Panc1 (cell line): ENCODE measurements around the gene FOXO1. TPM values are rescaled to one million over a fixed set of nuclear protein-coding genes. Genes with fewer than 3 reads are reported as not detected.

Experiments used
- ATAC-seq: fragments of 200-7000 bp; cut with Tn5 transposase; 2 replicates; pipeline ENCODE4 v1.9.1; 2020; ENCODE audit warnings: mild to moderate bottlenecking, moderate library complexity
- BruUV-seq: library from RNA; stranded (reverse); fragments of 400-500 nt; replicated peaks from 2 replicates; lab custom pipeline; 2021; lab: Mats Ljungman, UMichigan
- CTCF ChIA-PET: fragments of 300-600 bp; sonication (Branson Sonifier 250); formaldehyde crosslinking; loops from one replicate; lab custom pipeline; 2022; ENCODE audit warnings: antibody characterized with exemption; lab: Charles Lee
- POLR2A ChIA-PET: fragments of 300-600 bp; sonication (Branson Sonifier 250); formaldehyde crosslinking; loops from one replicate; lab custom pipeline; 2022; ENCODE audit warnings: antibody characterized with exemption; lab: Charles Lee
- DNase-seq: peaks from one replicate; pipeline ENCODE4 v3.0.0-alpha.2; 2010; ENCODE audit warnings: low read depth, low spot score
- H3K27ac ChIP-seq: 2 replicates; pipeline ENCODE4 v1.5.1; 2011; ENCODE audit warnings: mild to moderate bottlenecking, low read length, inconsistent platforms
- H3K27me3 ChIP-seq: fragments of 200-500 bp; sonication (Bioruptor generic); 2 replicates; pipeline ENCODE4 v1.6.0; 2014; ENCODE audit warnings: low read length, inconsistent platforms; ENCODE audit not compliant: control insufficient read depth, insufficient read depth
- H3K36me3 ChIP-seq: fragments of 200-500 bp; sonication (Bioruptor generic); 2 replicates; pipeline ENCODE4 v1.5.1; 2014; ENCODE audit warnings: inconsistent platforms, mild to moderate bottlenecking, low read length, moderate library complexity; ENCODE audit not compliant: control insufficient read depth, insufficient read depth
- H3K4me1 ChIP-seq: 2 replicates; pipeline ENCODE4 v1.5.1; 2011; ENCODE audit warnings: inconsistent platforms, mild to moderate bottlenecking, low read length, moderate library complexity; ENCODE audit not compliant: control insufficient read depth, insufficient read depth
- H3K4me3 ChIP-seq, 2 experiments: 2 replicates each; pipeline ENCODE4 v1.5.1; 2011 to 2012; ENCODE audit warnings: low read depth in 2 of 2, low read length in 2 of 2, mild to moderate bottlenecking in 2 of 2, inconsistent platforms in 1 of 2, moderate library complexity in 1 of 2
- H3K9me3 ChIP-seq: fragments of 200-500 bp; sonication (Bioruptor generic); 2 replicates; pipeline ENCODE4 v1.5.1; 2014; ENCODE audit warnings: low read depth, mild to moderate bottlenecking, inconsistent platforms, low read length, moderate library complexity; ENCODE audit not compliant: control insufficient read depth, insufficient read depth
- POLR2AphosphoS5 ChIP-seq: IDR thresholded peaks from 2 replicates; pipeline ENCODE4 v1.6.1; 2012; ENCODE audit warnings: mild to moderate bottlenecking, low read depth, low read length, moderate library complexity
- SIN3A ChIP-seq: IDR thresholded peaks from 2 replicates; pipeline ENCODE4 v1.6.1; 2012; ENCODE audit warnings: low read depth, mild to moderate bottlenecking, low read length, moderate library complexity, borderline replicate concordance; ENCODE audit not compliant: insufficient read depth
- TCF7L2 ChIP-seq: IDR thresholded peaks from 2 replicates; pipeline ENCODE4 v1.6.1; 2011; ENCODE audit warnings: mild to moderate bottlenecking, low read depth, low read length, inconsistent platforms
- in situ Hi-C: cut with HindIII; loops from 2 replicates; pipeline ENCODE4 v1.10.0; 2016; ENCODE audit warnings: low sequenced_read_pairs, low pct_unique_long_range_greater_than_20kb
- intact Hi-C: fragments of 100-400 bp; cut with micrococcal nuclease; formaldehyde crosslinking; loops from one replicate; pipeline ENCODE4 v1.10.0; 2022; ENCODE audit not compliant: unreplicated experiment
- total RNA-seq: library from RNA; stranded (reverse); gene quantifications from one replicate; pipeline ENCODE4 v1.2.1, GENCODE V29; 2021; ENCODE audit not compliant: unreplicated experiment
- TF ChIP-seq, protein P1 (sequence below), 2 experiments: IDR thresholded peaks; 2 replicates each; pipeline ENCODE4 v1.6.1; 2011 to 2012; ENCODE audit warnings: low read depth in 2 of 2, control low read depth in 1 of 2, low read length in 1 of 2, mild to moderate bottlenecking in 1 of 2, moderate library complexity in 1 of 2; ENCODE audit not compliant: insufficient read depth in 1 of 2
- TF ChIP-seq, protein P2 (sequence below): fragments of 450-650 bp; IDR thresholded peaks from 2 replicates; pipeline ENCODE4 v1.5.1; 2017; ENCODE audit warnings: mild to moderate bottlenecking

Gene FOXO1
- total RNA-seq, 1 experiment from 2014 or later: 2.1 TPM

DNA sequence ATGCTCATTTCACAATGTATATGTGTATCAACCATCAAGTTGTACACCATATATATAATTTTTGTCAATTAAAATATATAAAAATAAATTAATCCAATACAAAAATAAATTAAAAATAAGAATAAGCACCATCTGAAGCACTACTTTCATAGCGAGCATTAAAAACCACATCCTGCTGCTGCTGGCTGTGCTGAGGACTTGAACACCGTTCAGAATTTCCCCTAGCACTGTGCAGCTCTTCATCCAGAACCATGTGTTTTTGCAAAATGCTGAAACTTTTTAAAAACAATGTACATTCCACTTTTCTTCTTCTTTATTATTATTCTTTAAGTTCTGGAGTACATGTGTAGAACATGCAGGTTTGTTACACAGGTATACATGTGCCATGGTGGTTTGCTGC is 40.0 kb upstream of the FOXO1 start:
- Histone ChIP-seq H3K9me3 (no peaks in the 10 kb centered on the region), H3K27me3 (no peaks in the 10 kb centered on the region), H3K27ac (no peak overlapping the region), H3K36me3 (no peaks in the 10 kb centered on the region), H3K4me3 (no peak overlapping the region), H3K4me1 (no peaks in the 10 kb centered on the region)
- intact Hi-C loops (no loop called here), in situ Hi-C loops (no loop called here)
- DNase-seq (no peak), ATAC-seq (no peak)
- no peak for TF ChIP-seq POLR2AphosphoS5
- no peak for TF ChIP-seq TCF7L2
- TF ChIP-seq SIN3A: no peak
- TF ChIP-seq, protein P1, sequence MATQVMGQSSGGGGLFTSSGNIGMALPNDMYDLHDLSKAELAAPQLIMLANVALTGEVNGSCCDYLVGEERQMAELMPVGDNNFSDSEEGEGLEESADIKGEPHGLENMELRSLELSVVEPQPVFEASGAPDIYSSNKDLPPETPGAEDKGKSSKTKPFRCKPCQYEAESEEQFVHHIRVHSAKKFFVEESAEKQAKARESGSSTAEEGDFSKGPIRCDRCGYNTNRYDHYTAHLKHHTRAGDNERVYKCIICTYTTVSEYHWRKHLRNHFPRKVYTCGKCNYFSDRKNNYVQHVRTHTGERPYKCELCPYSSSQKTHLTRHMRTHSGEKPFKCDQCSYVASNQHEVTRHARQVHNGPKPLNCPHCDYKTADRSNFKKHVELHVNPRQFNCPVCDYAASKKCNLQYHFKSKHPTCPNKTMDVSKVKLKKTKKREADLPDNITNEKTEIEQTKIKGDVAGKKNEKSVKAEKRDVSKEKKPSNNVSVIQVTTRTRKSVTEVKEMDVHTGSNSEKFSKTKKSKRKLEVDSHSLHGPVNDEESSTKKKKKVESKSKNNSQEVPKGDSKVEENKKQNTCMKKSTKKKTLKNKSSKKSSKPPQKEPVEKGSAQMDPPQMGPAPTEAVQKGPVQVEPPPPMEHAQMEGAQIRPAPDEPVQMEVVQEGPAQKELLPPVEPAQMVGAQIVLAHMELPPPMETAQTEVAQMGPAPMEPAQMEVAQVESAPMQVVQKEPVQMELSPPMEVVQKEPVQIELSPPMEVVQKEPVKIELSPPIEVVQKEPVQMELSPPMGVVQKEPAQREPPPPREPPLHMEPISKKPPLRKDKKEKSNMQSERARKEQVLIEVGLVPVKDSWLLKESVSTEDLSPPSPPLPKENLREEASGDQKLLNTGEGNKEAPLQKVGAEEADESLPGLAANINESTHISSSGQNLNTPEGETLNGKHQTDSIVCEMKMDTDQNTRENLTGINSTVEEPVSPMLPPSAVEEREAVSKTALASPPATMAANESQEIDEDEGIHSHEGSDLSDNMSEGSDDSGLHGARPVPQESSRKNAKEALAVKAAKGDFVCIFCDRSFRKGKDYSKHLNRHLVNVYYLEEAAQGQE (IDR thresholded peaks at IDR 0.05; ENCODE audit: insufficient read depth in 1 of 2, low read depth in 2 of 2, low read length in 1 of 2): no peak
- TF ChIP-seq, protein P2, sequence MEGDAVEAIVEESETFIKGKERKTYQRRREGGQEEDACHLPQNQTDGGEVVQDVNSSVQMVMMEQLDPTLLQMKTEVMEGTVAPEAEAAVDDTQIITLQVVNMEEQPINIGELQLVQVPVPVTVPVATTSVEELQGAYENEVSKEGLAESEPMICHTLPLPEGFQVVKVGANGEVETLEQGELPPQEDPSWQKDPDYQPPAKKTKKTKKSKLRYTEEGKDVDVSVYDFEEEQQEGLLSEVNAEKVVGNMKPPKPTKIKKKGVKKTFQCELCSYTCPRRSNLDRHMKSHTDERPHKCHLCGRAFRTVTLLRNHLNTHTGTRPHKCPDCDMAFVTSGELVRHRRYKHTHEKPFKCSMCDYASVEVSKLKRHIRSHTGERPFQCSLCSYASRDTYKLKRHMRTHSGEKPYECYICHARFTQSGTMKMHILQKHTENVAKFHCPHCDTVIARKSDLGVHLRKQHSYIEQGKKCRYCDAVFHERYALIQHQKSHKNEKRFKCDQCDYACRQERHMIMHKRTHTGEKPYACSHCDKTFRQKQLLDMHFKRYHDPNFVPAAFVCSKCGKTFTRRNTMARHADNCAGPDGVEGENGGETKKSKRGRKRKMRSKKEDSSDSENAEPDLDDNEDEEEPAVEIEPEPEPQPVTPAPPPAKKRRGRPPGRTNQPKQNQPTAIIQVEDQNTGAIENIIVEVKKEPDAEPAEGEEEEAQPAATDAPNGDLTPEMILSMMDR: no peak
- ChIA-PET CTCF (no interaction called here), POLR2A (no interaction called here)
- BruUV-seq: no TSS peak

DNA sequence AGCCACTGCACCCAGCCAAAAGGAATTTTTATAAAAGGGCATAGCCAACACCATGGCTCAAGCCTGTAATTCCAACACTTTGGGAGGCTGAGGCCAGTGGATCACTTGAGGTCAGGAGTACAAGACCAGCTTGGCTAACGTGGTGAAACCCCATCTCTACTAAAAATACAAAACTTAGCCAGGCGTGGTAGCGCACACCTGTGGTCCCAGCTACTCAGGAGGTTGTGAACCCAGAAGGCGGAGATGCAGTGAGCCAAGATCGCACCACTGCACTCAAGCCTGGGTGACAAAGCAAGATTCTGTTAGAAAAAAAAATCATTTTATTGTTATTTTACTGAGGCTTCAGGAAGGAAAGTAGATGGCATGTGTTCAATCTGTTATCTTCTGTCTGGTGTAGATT is 31.3 kb upstream of the FOXO1 start:
- no peaks in the 10 kb centered on the region for H3K36me3 ChIP-seq
- intact Hi-C loops (no loop called here), in situ Hi-C loops (no loop called here)
- no peaks in the 10 kb centered on the region for H3K27me3 ChIP-seq
- H3K4me1 ChIP-seq: no peaks in the 10 kb centered on the region
- ChIA-PET POLR2A (no interaction called here), CTCF (no interaction called here)
- H3K4me3 ChIP-seq: no peak overlapping the region
- H3K27ac ChIP-seq: no peak overlapping the region
- TF ChIP-seq TCF7L2: no peak
- no TSS peak for BruUV-seq
- DNase-seq (no peak), ATAC-seq (no peak)
- no peaks in the 10 kb centered on the region for H3K9me3 ChIP-seq

DNA sequence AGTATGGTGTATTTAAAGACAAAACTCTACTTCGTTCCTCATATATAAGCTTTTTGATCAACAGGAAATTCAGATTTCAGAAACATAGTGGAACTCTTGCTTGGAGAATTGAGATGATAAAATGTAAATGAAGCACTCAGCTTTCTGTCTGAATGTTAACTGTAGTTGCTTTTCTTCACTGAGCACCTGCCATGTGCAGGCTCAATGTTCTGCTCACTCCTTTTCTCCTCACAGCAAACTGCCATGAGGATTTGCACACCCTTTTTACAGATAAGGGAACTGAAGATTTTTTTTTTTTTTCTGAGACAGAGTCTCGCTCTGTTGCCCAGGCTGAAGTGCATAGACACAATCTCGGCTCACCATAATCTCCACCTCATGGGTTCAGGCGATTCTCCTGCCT is 28.0 kb upstream of the FOXO1 start:
- ChIA-PET CTCF (no interaction called here), POLR2A (no interaction called here)
- Histone ChIP-seq H3K4me1 (no peaks in the 10 kb centered on the region), H3K27me3 (no peaks in the 10 kb centered on the region), H3K4me3 (no peak overlapping the region), H3K36me3 (no peaks in the 10 kb centered on the region), H3K27ac (no peak overlapping the region), H3K9me3 (no peaks in the 10 kb centered on the region)
- BruUV-seq: no TSS peak
- in situ Hi-C loops (no loop called here), intact Hi-C loops (no loop called here)
- TF ChIP-seq, protein P2: no peak
- TF ChIP-seq POLR2AphosphoS5: no peak
- no peak for TF ChIP-seq TCF7L2
- TF ChIP-seq SIN3A: no peak
- TF ChIP-seq, protein P1 (IDR thresholded peaks at IDR 0.05; ENCODE audit: insufficient read depth in 1 of 2, low read depth in 2 of 2, low read length in 1 of 2): no peak
- ATAC-seq: no peak
- no peak for DNase-seq
